HepG2 (cell line): Measurements from ENCODE around the gene GGCT. TPM values are rescaled to one million over a fixed set of nuclear protein-coding genes. Genes with fewer than 3 reads are reported as not detected.

Experiments
- ARHGAP35 ChIP-seq: sonication (generic); formaldehyde crosslinking; IDR thresholded peaks from 2 replicates; pipeline ENCODE4 v1.9.0; 2022; ENCODE audit warnings: mild to moderate bottlenecking, inconsistent platforms, moderate library complexity, missing genetic modification reagents, borderline replicate concordance
- FIP1L1 ChIP-seq: fragments of 200-400 bp; formaldehyde crosslinking; IDR thresholded peaks from 2 replicates; pipeline ENCODE4 v1.6.1; 2018; ENCODE audit warnings: low read depth, mild to moderate bottlenecking, low read length, moderate library complexity, borderline replicate concordance; ENCODE audit not compliant: insufficient read depth
- FOXA3 ChIP-seq: IDR thresholded peaks from 2 replicates; pipeline ENCODE4 v1.6.1; 2016; ENCODE audit warnings: missing genetic modification reagents, missing compliant biosample characterization
- GPN1 ChIP-seq: sonication (generic); formaldehyde crosslinking; IDR thresholded peaks from 2 replicates; pipeline ENCODE4 v1.5.1; 2020; ENCODE audit warnings: missing genetic modification reagents, borderline replicate concordance
- HIC2 ChIP-seq: sonication (generic); formaldehyde crosslinking; IDR thresholded peaks from 2 replicates; pipeline ENCODE4 v1.9.0; 2022; ENCODE audit warnings: low read depth, missing genetic modification reagents
- KDM4B ChIP-seq: sonication (generic); formaldehyde crosslinking; IDR thresholded peaks from 2 replicates; pipeline ENCODE4 v1.4.0; 2020; ENCODE audit warnings: missing genetic modification reagents
- PAX8 ChIP-seq: sonication (generic); formaldehyde crosslinking; IDR thresholded peaks from 2 replicates; pipeline ENCODE4 v1.8.0; 2022; ENCODE audit warnings: mild to moderate bottlenecking, missing genetic modification reagents, borderline replicate concordance
- PLRG1 ChIP-seq: fragments of 450-650 bp; conservative IDR thresholded peaks from 2 replicates; pipeline ENCODE4 v1.6.1; 2016
- POLR2AphosphoS5 ChIP-seq: IDR thresholded peaks from 2 replicates; pipeline ENCODE4 v1.6.1; 2012; ENCODE audit warnings: low read depth, low read length
- TEF ChIP-seq: sonication (generic); formaldehyde crosslinking; IDR thresholded peaks from 2 replicates; pipeline ENCODE4 v1.5.0; 2020; ENCODE audit warnings: missing genetic modification reagents
- XBP1 ChIP-seq: sonication (generic); formaldehyde crosslinking; IDR thresholded peaks from 2 replicates; pipeline ENCODE4 v1.5.0; 2020; ENCODE audit warnings: missing genetic modification reagents
- ZEB1 ChIP-seq: IDR thresholded peaks from 2 replicates; pipeline ENCODE4 v1.6.1; 2012; ENCODE audit warnings: mild to moderate bottlenecking, low read depth, inconsistent platforms; ENCODE audit not compliant: insufficient replicate concordance
- ZFAT ChIP-seq: sonication (generic); formaldehyde crosslinking; conservative IDR thresholded peaks from 2 replicates; pipeline ENCODE4 v1.8.1; 2023; ENCODE audit warnings: missing genetic modification reagents, inconsistent platforms
- ZFP1 ChIP-seq: IDR thresholded peaks from 2 replicates; pipeline ENCODE4 v1.6.1; 2016
- ZMAT5 ChIP-seq: sonication (generic); formaldehyde crosslinking; IDR thresholded peaks from 2 replicates; pipeline ENCODE4 v1.5.0; 2020; ENCODE audit warnings: mild to moderate bottlenecking, low read depth, missing genetic modification reagents, borderline replicate concordance
- ZNF234 ChIP-seq: sonication (generic); formaldehyde crosslinking; conservative IDR thresholded peaks from 2 replicates; pipeline ENCODE4 v1.5.1; 2020; ENCODE audit warnings: mild to moderate bottlenecking, missing genetic modification reagents
- ZNF281 ChIP-seq: sonication (generic); formaldehyde crosslinking; IDR thresholded peaks from 2 replicates; pipeline ENCODE4 v1.4.0; 2020; ENCODE audit warnings: missing genetic modification reagents, borderline replicate concordance
- ZNF34 ChIP-seq: sonication (generic); formaldehyde crosslinking; IDR thresholded peaks from 2 replicates; pipeline ENCODE4 v1.4.0; 2020; ENCODE audit warnings: mild to moderate bottlenecking, missing genetic modification reagents, borderline replicate concordance
- ZNF367 ChIP-seq: sonication (generic); formaldehyde crosslinking; IDR thresholded peaks from 2 replicates; pipeline ENCODE4 v1.4.0; 2020; ENCODE audit warnings: missing genetic modification reagents, borderline replicate concordance
- ZNF546 ChIP-seq: sonication (generic); formaldehyde crosslinking; conservative IDR thresholded peaks from 2 replicates; pipeline ENCODE4 v1.8.1; 2023; ENCODE audit warnings: mild to moderate bottlenecking, missing genetic modification reagents
- ZSCAN31 ChIP-seq: sonication (generic); formaldehyde crosslinking; IDR thresholded peaks from 2 replicates; pipeline ENCODE4 v1.5.0; 2020; ENCODE audit warnings: low read depth, mild to moderate bottlenecking, missing genetic modification reagents
- ZSCAN9 ChIP-seq: IDR thresholded peaks from 2 replicates; pipeline ENCODE4 v1.6.1; 2016; ENCODE audit warnings: borderline replicate concordance
- polyA plus RNA-seq, 8 experiments: library from polyadenylated mRNA; depleted of rRNA in 3 of 8; stranded (reverse) in 7 of 8; unstranded in 1 of 8; fragments of >200 nt; fragmentation: Illumina TruSeq in 4 of 8; extraction: Trizol in 4 of 8; gene quantifications; 2 replicates each; pipeline versions ENCODE4 v1.2.1 to v1.2.3, GENCODE V29; 2011 to 2016; ENCODE audit warnings: low read depth in 4 of 8, missing spikeins in 1 of 8, mixed read lengths in 1 of 8; ENCODE audit not compliant: insufficient read depth in 1 of 8
- total RNA-seq, 5 experiments: library from RNA; depleted of rRNA; stranded (reverse); fragments of >200 nt; fragmentation: Illumina TruSeq; extraction: Trizol; gene quantifications; 2 replicates each; pipeline ENCODE4 v1.2.3, GENCODE V29; 2016; ENCODE audit warnings: low read depth in 1 of 5

Gene GGCT
- total and polyA plus RNA-seq, 2 of the 13 experiments (the other 11 are each of a cell fraction or from before 2014, with no cell fraction given), result 19.5 to 78.3 TPM

- TF ChIP-seq ZNF281 (CRISPR knock-in tag) (no peak; the same call in 1 of the 2 replicates), ZFAT (CRISPR knock-in tag) (no peak), ZEB1 (no peak), PAX8 (peak; percentile 83; the same call in 1 of the 2 replicates), KDM4B (CRISPR knock-in tag) (no peak), ZMAT5 (CRISPR knock-in tag) (no peak), XBP1 (CRISPR knock-in tag) (no peak), ZFP1 (CRISPR knock-in tag) (no peak), ZSCAN31 (CRISPR knock-in tag) (peak; percentile 93), ZSCAN9 (CRISPR knock-in tag) (no peak), FOXA3 (CRISPR knock-in tag) (no peak; the same call in 1 of the 2 replicates), POLR2AphosphoS5 (peak; percentile 27; the same call in 1 of the 2 replicates), HIC2 (CRISPR knock-in tag) (no peak; the same call in 1 of the 2 replicates), GPN1 (CRISPR knock-in tag) (no peak), FIP1L1 (no peak), ZNF234 (CRISPR knock-in tag) (no peak), PLRG1 (no peak), ZNF367 (CRISPR knock-in tag) (no peak), ZNF546 (no peak), ZNF34 (no peak), TEF (CRISPR knock-in tag) (no peak), ARHGAP35 (CRISPR knock-in tag) (no peak)
These were observed 26.1 kb downstream of the GGCT start, which contains the start of gene NOD1 (continued) for GRCh38 chr7:30478349-30479201.
